AG09319 (cell line): Measurements from ENCODE around the gene CHD1L.
"Not testable (repeated sequence)": the region's sequence is repeated elsewhere in the genome, so short reads cannot be mapped to it uniquely, and the experiment has no call there.

ENCODE experiments used
- DNase-seq: peaks from one replicate; pipeline ENCODE4 v3.0.0-alpha.2; 2010; ENCODE audit warnings: low read depth; ENCODE audit errors: extremely low read depth
- CTCF ChIP-seq: IDR thresholded peaks from 2 replicates; pipeline ENCODE4 v1.5.1; 2011; ENCODE audit warnings: low read depth, mild to moderate bottlenecking, inconsistent platforms, low read length, moderate library complexity

CHD1L gene

GRCh38 chr1:147236448-147236847 lies 6.0 kb upstream of the CHD1L start:
- TF ChIP-seq CTCF, result no peak
- no peak for DNase-seq

- no peak for DNase-seq
Observed at GRCh38 chr1:147236959-147237791, 5.3 kb upstream of the CHD1L start.

GRCh38 chr1:147238053-147238902 lies 4.2 kb upstream of the CHD1L start:
- no peak for DNase-seq
- TF ChIP-seq CTCF, result no peak

More at GRCh38 chr1:147236959-147237791, 5.3 kb upstream of the CHD1L start:
- TF ChIP-seq CTCF, result no peak

- TF ChIP-seq CTCF, result no peak
Observed at GRCh38 chr1:147238925-147239820, 3.3 kb upstream of the CHD1L start.

GRCh38 chr1:147240131-147240721 lies 2.3 kb upstream of the CHD1L start:
- not testable (repeated sequence) for DNase-seq

More at GRCh38 chr1:147238925-147239820, 3.3 kb upstream of the CHD1L start:
- no peak for DNase-seq

GRCh38 chr1:147241934-147242448 lies 493 bp upstream of the CHD1L start:
- DNase-seq, result no peak
- TF ChIP-seq CTCF, result no peak

GRCh38 chr1:147243228-147243685 lies 773 bp downstream of the CHD1L start:
- no peak for TF ChIP-seq CTCF
- no peak for DNase-seq
